Esophagus squamous epithelium (tissue), 5 donors: ENCODE results near the gene UBE2N. TPM values are rescaled to one million over a fixed set of nuclear protein-coding genes. Genes with fewer than 3 reads are reported as not detected.

Experiments
- DNase-seq: peaks from one replicate; lab custom pipeline; 2025; lab: John Stamatoyannopoulos, UW
- H3K27ac ChIP-seq, 4 donors: fragments of 200-600 bp; sonication (generic); one replicate each; pipeline ENCODE4 v1.5.1; 2016 to 2019; ENCODE audit warnings: mild to moderate bottlenecking in 1 of 4
- H3K27me3 ChIP-seq, 4 donors: fragments of 200-600 bp; sonication (generic); 1 replicate in 3 of 4; 2 replicates in 1 of 4; pipeline versions ENCODE4 v1.5.1 to v1.6.0; 2017 to 2021; ENCODE audit warnings: antibody characterized with exemption in 1 of 4
- H3K36me3 ChIP-seq, 3 donors: fragments of 200-600 bp; sonication (generic); one replicate each; pipeline ENCODE4 v1.5.1; 2016 to 2019
- H3K4me1 ChIP-seq, 3 donors: fragments of 200-600 bp; sonication (generic); one replicate each; pipeline ENCODE4 v1.5.1; 2017 to 2019
- H3K4me3 ChIP-seq, 4 donors: fragments of 200-600 bp; sonication (generic); 1 replicate in 3 of 4; 2 replicates in 1 of 4; pipeline ENCODE4 v1.5.1; 2016 to 2019; ENCODE audit warnings: mild to moderate bottlenecking in 2 of 4, moderate library complexity in 1 of 4
- H3K9me3 ChIP-seq, 3 donors: fragments of 200-600 bp; sonication (generic); one replicate each; pipeline ENCODE4 v1.5.1; 2016 to 2019
- POLR2A ChIP-seq, 4 donors: fragments of 450-650 bp; IDR thresholded peaks; one replicate each; pipeline ENCODE4 v1.6.1; 2017; ENCODE audit warnings: antibody characterized with exemption in 4 of 4, mild to moderate bottlenecking in 4 of 4, moderate library complexity in 3 of 4
- WGBS, 2 donors: methylation state at CpG; one replicate each; pipeline ENCODE4 v1.1.5; 2018; 5-methylcytosine and 5-hydroxymethylcytosine counted together
- intact Hi-C: fragments of 100-400 bp; cut with DNase I; formaldehyde crosslinking; loops from one replicate; pipeline ENCODE4 v1.15.0; 2022
- total RNA-seq, 4 donors: library from RNA; depleted of rRNA; stranded (reverse); fragments of >200 nt; gene quantifications; one replicate each; pipeline ENCODE4 v1.1.0, GENCODE V29; 2016
- TF ChIP-seq, protein P1 (sequence below), 6 experiments: fragments of 450-650 bp in 4 of 6; fragments of 200-600 bp in 2 of 6; sonication (generic) in 2 of 6; IDR thresholded peaks; one replicate each; pipeline ENCODE4 v1.5.1; 2016 to 2019; ENCODE audit warnings: antibody characterized with exemption in 6 of 6, mild to moderate bottlenecking in 4 of 6, moderate library complexity in 4 of 6
- donor health status: DM: yes; HTN: yes; CAD: no.

The UBE2N gene
- total RNA-seq, 4 donors from 2014 or later, result 32.6 to 52.8 (median 43.3) TPM

GRCh38 chr12:93465841-93466240, 24.1 kb upstream of the UBE2N start:
- intact Hi-C loops, result no loop called here
- H3K9me3 ChIP-seq, result no peaks in the 10 kb centered on the region
- H3K36me3 ChIP-seq, result peaks cover 0 to 14% (median 0%) of the 10 kb centered on the region in 3 donors
- TF ChIP-seq POLR2A (IDR thresholded peaks at IDR 0.05), result no peak
- TF ChIP-seq, protein P1, sequence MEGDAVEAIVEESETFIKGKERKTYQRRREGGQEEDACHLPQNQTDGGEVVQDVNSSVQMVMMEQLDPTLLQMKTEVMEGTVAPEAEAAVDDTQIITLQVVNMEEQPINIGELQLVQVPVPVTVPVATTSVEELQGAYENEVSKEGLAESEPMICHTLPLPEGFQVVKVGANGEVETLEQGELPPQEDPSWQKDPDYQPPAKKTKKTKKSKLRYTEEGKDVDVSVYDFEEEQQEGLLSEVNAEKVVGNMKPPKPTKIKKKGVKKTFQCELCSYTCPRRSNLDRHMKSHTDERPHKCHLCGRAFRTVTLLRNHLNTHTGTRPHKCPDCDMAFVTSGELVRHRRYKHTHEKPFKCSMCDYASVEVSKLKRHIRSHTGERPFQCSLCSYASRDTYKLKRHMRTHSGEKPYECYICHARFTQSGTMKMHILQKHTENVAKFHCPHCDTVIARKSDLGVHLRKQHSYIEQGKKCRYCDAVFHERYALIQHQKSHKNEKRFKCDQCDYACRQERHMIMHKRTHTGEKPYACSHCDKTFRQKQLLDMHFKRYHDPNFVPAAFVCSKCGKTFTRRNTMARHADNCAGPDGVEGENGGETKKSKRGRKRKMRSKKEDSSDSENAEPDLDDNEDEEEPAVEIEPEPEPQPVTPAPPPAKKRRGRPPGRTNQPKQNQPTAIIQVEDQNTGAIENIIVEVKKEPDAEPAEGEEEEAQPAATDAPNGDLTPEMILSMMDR (IDR thresholded peaks at IDR 0.05), result no peak
- DNase-seq, result no peak
- 86 to 91% methylated on average over 4 to 5 of the region's 5 CpGs for WGBS, 2 donors
- no peaks in the 10 kb centered on the region for H3K27me3 ChIP-seq
- peaks cover 0 to 31% (median 11%) of the 10 kb centered on the region in 3 donors for H3K4me1 ChIP-seq
- no peak overlapping the region for H3K4me3 ChIP-seq
- H3K27ac ChIP-seq, result no peak overlapping the region

DNA sequence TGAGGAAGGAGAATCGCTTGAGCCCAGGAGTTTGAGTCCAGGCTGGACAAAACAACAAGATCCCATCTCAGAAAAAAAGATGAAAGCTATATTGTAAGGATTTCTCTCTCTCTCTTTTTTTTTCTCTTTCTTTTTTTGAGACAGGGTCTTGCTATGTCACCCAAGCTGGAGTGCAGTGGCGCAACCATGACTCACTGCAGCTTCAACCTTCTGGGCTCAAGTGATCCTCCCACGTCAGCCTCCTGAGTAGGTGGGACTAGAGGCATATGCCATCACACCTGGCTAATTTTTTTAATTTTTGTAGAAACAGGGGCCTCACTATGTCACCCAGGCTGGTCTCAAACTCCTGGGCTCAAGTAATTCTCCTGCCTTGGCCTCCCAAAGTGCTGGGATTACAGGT, 19.8 kb upstream of the UBE2N start:
- H3K36me3 ChIP-seq, result no peaks in the 10 kb centered on the region
- 74 to 84% methylated on average over 3 of the region's 3 CpGs for WGBS, 2 donors
- DNase-seq, result no peak
- H3K4me1 ChIP-seq, result no peaks in the 10 kb centered on the region
- intact Hi-C loops, result no loop called here
- no peak overlapping the region for H3K4me3 ChIP-seq
- H3K9me3 ChIP-seq, result no peaks in the 10 kb centered on the region
- no peaks in the 10 kb centered on the region for H3K27me3 ChIP-seq
- TF ChIP-seq POLR2A (IDR thresholded peaks at IDR 0.05), result no peak
- TF ChIP-seq, protein P1 (IDR thresholded peaks at IDR 0.05), result no peak
- no peak overlapping the region for H3K27ac ChIP-seq

DNA sequence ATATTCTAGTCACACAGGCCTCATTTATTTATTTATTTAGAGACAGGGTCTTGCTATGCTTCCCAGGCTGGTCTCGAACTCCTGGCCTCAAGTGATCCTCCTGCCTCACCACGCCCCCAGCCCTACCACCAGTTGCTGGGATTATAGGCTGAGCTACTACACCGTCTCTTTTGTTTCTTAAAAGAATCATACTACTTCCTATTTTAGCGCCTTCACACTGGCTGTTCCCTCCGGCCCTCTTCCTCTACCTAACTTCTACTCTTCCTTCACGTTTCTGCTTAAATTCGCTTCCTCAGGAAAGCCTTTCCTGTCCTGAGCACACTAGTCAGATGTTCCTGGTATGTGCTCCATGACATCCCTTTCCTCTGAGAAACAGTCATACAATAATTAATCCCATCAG, 19.2 kb upstream of the UBE2N start:
- Histone ChIP-seq H3K36me3 (no peaks in the 10 kb centered on the region), H3K27me3 (no peaks in the 10 kb centered on the region), H3K9me3 (no peaks in the 10 kb centered on the region), H3K27ac (no peak overlapping the region), H3K4me1 (no peaks in the 10 kb centered on the region), H3K4me3 (no peak overlapping the region)
- WGBS, 2 donors, result 61 to 74% methylated on average over 7 of the region's 7 CpGs
- intact Hi-C loops, result no loop called here
- no peak for DNase-seq
- TF ChIP-seq, protein P1 (IDR thresholded peaks at IDR 0.05), result no peak
- TF ChIP-seq POLR2A (IDR thresholded peaks at IDR 0.05), result no peak

DNA sequence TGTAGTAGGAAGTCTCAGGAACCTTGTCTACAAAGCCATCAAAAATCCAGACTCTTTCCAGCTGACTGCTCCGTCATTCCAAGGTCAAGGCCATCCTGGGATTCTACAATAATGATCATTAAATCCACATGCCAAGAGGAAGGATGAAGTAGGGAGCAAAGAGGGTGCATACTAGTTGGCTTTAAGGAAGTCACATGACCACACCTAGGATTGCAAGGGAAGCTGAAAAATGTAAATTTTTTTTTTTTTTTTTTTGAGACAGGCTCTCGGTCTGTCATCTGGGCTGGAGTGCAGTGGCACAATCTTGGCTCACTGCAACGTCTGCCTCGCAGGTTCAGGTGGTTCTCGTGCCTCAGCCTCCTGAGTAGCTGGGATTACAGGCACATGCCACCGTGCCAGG, 18.3 kb upstream of the UBE2N start:
- H3K27me3 ChIP-seq, result no peaks in the 10 kb centered on the region
- no peaks in the 10 kb centered on the region for H3K36me3 ChIP-seq
- intact Hi-C loops, result no loop called here
- DNase-seq, result no peak
- H3K27ac ChIP-seq, result no peak overlapping the region
- H3K4me3 ChIP-seq, result no peak overlapping the region
- H3K4me1 ChIP-seq, result no peaks in the 10 kb centered on the region
- 66 to 67% methylated on average over 5 to 6 of the region's 6 CpGs for WGBS, 2 donors
- TF ChIP-seq, protein P1 (IDR thresholded peaks at IDR 0.05), result no peak
- TF ChIP-seq POLR2A (IDR thresholded peaks at IDR 0.05), result no peak
- no peaks in the 10 kb centered on the region for H3K9me3 ChIP-seq

GRCh38 chr12:93459097-93459496, 17.4 kb upstream of the UBE2N start:
- Histone ChIP-seq H3K36me3 (no peaks in the 10 kb centered on the region), H3K4me1 (no peaks in the 10 kb centered on the region), H3K9me3 (no peaks in the 10 kb centered on the region), H3K4me3 (no peak overlapping the region), H3K27me3 (no peaks in the 10 kb centered on the region), H3K27ac (no peak overlapping the region)
- intact Hi-C loops, result no loop called here
- WGBS, 2 donors, result 89 to 92% methylated on average over 5 of the region's 5 CpGs
- DNase-seq, result no peak
- TF ChIP-seq POLR2A (IDR thresholded peaks at IDR 0.05), result no peak
- TF ChIP-seq, protein P1 (IDR thresholded peaks at IDR 0.05), result no peak
